GM18520 (cell line): ENCODE data around the gene LPGAT1.
"Not testable (repeated sequence)": the region's sequence is repeated elsewhere in the genome, so short reads cannot be mapped to it uniquely, and the experiment has no call there.

ENCODE experiments used
- ATAC-seq: cut with Tn5 transposase; IDR thresholded peaks from one replicate; pipeline ENCODE4 v1.9.1; 2021; ENCODE audit not compliant: unreplicated experiment

The LPGAT1 gene, protein sequence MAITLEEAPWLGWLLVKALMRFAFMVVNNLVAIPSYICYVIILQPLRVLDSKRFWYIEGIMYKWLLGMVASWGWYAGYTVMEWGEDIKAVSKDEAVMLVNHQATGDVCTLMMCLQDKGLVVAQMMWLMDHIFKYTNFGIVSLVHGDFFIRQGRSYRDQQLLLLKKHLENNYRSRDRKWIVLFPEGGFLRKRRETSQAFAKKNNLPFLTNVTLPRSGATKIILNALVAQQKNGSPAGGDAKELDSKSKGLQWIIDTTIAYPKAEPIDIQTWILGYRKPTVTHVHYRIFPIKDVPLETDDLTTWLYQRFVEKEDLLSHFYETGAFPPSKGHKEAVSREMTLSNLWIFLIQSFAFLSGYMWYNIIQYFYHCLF

DNA sequence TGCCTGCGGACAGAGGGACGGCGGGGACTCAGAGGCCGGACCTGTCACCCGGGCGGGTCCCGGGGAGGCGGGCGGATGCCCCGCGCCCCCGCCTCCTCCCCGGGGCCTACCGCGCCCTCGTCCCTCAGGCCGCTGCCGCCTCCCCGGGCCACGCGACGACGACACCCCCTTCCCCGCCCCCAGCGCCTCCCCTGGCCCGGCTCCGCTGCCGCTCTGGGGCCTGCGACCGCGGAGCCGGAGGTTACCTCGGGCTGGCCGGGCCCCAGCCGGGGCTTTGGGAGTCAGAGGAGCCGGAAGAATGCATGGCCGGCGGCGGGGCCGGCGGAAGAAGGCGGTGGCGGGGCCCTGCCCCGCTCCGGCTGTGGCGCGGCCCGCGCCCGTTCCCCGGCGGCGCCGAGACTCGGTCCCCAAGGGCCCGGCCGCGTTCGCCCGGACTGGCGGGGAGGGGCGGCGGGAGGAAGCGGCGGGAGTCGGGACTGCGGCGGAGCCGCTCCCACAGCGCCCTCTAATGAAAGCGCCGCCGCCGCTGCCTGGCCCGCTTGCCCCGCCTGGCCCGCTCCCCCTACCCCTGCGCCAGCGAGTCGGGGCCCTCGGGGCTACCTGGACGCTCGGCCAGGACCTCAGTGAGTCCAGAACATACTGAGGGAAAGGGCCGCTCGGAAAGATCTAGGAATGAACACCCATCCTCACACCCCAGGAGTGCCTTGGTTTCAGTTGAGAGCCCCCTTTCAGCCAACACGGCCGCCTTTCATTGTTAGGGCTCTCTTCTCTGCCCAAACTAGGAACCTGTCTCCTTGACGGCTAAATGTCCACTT lies at the start of gene LPGAT1:
Gene LPGAT1 (minus strand): TSS at position 436 of the 815 bp plus-strand sequence. CDS start 1,467 bp downstream, outside the sequence.
- peak; percentile 46 for ATAC-seq

DNA sequence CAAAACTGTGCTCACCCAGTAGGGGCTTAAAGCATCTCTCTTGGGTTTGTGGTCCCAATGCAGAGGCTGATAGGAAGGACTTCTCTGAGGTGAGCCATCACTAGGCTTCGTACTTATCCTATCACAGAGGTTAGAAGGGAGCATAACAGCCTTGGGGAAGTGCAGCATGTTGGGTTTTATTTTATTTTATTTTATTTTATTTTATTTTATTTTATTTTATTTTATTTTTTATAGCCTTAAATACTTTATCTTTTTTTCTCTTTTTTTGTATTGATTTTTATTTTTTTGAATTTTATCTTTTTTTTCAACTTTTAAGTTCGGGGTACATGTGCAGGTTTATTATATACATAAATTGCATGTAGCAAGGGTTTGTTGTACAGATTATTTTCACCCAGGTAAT lies 48.9 kb upstream of the LPGAT1 start:
- no peak for ATAC-seq

DNA sequence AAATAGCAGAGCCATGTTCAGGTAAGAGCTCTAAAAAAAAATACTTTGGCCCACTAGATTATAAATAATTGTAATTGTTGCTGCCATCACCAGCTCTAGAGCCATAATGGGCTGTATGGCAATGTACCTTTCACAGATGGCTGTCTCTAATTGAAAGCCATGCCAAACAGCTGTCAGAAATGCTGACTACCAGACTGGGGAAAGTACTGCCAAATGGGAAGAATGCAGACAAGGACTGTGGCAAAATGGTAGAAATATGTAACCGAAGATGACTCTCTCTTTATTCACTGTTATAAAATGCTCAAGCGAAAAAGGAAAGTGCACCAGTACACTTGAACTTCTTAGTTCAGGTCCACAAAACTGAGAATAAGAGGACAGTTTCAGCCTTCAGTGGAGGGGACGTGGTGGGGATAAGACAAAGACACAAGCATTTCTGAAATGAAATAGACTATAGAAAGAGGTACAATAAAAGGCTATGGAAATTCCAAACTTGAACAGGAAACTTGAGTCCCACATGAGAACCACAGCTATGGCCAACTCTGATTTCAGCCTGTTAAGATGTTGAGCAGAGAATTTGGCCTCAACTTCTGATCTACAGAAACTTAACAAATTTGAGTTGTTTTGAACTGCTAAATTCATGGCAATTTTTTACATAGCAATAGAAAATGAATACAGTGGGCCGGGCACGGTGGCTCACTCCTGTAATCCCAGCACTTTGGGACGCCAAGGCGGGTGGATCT lies 46.5 kb upstream of the LPGAT1 start:
- ATAC-seq: no peak

DNA sequence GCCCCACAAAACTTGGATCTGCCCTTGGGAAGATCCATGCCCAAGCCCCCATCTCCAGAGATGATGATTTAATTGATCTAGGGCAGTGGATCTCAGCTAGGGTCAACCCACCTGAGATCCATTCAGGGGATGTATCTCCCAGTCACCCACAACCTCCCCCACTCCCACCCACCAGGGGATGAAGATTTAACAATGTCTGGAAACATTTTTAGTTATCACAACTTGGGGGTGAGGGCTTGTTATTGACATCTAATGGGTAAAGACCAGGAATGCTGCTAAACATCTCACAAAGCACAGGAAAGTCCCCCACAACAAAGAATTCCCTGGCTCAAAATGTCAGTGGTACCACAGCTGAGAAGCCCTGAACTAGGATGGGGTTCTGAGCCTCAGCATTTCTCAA lies 45.0 kb upstream of the LPGAT1 start:
- ATAC-seq: no peak

DNA sequence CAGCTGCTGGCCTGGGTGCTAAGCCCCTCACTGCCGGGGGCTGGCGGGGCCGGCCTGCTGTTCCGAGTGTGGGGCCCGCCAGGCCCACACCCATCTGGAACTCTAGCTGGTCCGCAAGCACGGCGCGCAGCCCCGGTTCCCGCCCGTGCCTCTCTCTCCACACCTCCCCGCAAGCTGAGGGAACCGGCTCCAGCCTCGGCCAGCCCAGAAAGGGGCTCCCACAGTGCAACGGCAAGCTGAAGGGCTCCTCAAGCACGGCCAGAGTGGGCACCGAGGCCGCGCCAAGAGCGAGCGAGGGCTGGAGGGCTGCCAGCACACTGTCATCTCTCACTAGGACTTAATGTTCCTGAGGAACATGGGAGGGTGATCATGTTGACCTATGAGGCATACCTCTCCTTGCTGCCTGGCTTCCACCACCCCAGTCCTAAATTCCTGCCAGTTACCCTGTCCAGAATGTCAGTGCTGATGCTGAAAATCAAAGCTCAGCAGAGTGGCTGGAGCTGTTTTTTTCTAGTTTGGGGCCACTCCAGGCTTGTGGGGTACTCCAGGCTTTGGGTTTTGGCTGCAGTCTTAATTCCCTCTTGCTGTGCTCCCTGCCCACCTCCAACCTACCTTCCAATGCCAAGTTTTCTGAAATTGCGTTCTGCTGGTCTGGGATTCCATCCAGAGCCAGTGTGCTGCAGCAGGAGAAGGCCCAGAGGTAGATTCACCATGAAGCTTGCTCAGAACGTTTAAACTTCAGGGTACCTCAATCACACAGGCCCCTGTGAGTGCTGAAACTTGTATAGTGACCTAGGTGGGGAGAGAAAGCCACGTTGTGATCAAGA lies 44.2 kb upstream of the LPGAT1 start:
- no peak for ATAC-seq

DNA sequence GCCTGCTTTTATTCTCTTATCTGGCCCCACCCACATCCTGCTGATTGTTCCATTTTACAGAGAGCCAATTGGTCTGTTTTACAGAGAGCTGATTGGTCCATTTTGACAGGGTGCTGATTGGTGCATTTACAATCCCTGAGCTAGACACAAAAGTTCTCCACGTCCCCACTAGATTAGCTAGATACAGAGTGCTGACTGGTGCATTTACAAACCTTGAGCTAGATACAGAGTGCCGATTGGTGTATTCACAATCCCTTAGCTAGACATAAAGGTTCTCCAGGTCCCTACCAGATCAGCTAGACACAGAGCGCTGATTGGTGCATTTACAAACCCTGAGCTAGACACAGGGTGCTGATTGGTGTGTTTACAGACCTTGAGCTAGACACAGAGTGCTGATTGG lies 43.2 kb upstream of the LPGAT1 start:
- ATAC-seq: not testable (repeated sequence)

DNA sequence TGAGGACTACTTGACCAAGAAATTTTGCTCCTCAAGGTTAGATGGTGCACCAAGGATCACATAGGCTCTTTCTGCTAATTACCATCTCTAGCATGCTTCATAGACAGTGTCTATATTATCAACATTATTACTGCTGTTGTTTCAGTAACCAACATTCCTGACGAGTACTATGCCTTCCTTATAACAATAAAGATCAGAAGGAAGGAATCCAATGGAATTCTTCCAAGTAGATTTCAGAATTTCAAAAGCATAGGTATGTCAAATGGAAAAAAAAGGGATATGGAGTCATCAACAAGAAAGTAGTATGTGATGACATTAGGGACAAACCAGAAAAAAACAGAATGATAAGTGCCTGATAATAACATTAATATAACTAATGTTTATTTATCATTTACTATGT lies 39.6 kb upstream of the LPGAT1 start:
- no peak for ATAC-seq

DNA sequence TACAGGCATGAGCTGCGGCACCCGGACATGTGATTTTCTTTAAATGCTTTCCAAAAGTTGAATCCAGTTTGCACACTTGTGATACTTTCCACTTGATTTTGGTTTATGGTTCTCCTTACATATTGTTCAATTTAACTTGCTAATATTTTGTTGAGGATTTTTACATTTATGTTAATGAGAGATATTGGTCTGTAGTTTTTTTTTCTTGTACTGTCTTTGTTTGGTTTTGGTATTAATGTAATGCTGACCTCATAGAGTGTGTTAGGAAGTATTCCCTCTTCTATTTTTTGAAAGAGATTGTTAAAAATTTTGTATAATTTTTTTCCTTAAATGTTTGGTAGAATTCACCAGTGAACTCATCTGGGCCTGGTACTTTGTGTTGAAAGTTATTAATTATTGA lies 34.6 kb upstream of the LPGAT1 start:
- no peak for ATAC-seq

DNA sequence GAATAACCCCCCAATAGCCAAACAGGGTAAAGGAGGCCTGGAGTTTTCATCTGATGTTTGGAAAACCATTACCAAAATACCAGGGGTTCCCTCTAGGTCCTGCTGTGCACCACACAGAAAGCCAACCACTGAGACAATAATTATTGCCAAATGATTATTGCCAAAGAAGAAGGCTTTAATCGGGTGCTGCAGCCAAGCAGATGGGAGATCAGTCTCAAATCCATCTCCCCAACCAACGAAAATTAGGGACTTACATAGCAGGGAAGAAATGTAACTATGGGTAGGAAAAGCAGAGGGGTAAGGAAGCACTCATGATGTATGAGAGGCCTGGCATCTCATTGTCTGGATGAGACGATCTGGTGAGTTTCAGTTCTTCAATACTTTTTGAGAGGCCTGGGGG lies 28.8 kb upstream of the LPGAT1 start:
- ATAC-seq: no peak

DNA sequence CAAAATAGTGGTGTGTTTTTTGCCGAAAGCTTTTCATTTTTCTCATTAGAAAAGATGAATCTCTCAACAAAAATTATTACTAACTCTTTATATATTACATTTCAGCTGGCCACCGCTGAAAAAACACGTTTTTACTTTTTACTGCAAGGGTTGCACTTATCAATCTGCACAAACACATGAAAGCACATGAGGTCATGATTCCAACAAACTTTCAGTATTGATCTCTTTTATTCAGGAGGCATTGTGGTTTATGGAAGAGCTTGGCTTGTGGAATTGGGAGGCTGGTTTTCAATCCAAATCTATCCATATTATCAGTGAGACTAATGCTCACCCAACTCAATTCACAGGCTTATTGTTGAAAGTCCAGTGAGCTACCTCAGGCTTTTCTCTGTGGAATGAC lies 20.6 kb upstream of the LPGAT1 start:
- ATAC-seq: no peak

DNA sequence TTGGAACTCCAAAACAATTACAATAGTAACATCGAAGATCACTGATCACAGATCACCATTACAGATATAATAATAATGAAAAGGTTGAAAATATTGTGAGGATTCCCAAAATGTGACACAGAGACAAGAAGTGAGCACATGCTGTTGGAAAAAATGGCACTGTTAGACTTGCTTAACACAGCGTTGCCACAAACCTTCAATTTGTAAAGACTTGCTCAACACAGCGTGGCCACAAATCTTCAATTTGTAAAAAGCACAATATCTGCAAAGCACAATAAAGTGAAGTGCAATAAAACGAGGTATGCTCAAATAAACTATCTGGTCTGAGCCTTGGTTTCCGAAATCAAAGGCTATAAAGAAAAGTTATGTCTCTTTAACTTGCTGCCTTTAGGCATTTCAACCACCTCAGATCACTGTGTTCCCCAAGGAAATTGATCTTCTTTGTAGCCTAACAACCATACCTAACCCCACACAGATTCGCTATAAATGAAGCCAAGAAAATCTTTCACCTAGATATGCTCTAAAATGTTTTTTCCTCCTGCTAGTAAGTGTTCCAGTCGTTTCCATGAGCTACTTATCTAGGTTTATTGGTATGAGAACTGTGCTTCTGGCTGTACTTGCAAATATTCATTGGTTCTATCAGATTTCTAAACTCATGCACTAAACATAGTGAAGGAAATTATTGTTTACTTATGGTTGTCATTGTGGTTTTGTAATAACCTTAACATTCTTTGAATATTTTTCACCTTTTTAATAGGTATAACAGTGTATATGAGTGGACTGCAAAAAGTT lies 13.1 kb upstream of the LPGAT1 start:
- no peak for ATAC-seq

DNA sequence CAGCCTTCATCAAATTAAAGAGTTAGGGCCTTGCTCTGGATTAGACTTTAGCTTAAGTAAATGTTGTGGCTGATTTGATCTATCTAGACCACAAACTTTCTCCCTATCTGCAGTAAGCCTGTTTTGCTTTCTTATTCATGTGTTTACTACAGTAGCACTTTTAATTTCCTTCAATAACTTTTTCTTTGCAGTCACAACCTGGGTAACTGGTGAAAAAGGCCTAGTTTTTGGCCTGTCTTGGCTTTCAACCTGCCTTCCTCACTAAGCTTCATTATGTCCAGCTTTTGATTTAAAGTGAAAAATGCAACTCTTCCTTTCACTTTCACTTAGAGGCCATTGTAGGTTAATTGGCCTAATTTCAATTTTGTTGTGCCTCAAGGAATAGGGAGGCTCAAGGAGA lies 12.5 kb upstream of the LPGAT1 start:
- no peak for ATAC-seq

DNA sequence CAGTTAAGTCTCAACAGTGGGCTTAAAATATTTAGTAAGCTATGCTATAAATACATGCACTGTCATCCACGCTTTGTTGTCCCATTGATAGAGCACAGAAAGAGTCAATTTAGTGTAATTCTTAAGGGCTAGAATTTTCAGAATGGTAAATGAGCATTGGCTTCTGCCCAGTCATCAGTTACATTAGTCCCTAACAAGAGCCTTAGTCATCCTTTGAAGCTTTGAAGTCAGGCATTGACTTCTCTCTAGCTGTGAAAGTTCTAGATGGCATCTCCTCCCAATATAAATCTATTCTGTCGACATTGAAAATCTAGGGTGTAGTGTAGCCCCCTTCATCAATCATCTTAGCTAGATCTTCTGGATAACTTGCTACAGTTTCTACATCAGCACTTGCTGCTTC lies 12.0 kb upstream of the LPGAT1 start:
- ATAC-seq: no peak

DNA sequence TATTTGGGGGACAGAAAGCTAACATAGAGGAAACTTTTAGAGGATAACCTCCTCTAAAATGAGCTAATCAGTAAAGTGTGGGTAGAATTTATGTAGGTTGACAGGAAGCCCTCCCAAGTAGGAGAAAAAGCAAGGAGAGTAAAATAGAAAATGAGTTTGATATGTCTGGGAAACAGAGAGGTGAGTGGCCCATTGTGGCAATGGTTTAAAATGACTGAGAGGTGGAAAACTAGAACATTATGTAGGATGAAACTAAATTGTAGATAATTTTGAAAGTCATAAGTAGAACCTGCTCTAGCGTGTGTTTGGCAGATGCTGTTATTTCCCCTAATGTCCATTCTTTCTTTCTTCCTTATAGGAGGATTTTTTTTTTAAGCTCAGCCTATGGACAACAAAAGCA lies 8.5 kb upstream of the LPGAT1 start:
- ATAC-seq: no peak

DNA sequence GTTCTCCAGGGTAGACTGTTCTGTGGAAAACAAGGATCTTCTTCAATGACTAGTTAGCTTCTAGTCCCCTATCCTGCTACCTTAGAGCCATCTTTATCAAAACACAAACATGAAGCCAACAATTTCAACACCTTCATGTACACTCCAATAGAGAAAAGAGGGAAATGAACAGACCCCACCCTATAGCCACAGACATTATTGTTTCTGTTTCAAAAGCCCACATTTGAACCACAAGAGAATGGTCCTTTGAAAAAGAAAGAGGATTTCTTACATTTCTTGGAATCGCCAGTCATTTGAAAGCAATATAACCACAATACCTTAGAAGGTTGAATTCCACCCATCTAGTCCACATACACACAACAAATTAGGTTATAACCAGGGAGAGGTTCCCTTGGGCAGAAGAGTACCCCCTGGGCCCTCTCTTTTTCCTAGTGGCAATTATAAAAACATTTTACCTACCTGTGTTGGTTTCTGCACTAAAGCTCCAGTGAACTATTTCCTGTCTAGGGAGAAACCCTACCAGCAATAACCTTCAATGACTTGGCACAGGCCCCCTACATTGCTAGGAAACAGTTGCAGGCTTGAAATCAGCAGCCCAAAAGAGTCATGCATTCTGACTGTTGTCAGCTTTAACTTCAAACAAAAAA lies 2.7 kb upstream of the LPGAT1 start:
- no peak for ATAC-seq

DNA sequence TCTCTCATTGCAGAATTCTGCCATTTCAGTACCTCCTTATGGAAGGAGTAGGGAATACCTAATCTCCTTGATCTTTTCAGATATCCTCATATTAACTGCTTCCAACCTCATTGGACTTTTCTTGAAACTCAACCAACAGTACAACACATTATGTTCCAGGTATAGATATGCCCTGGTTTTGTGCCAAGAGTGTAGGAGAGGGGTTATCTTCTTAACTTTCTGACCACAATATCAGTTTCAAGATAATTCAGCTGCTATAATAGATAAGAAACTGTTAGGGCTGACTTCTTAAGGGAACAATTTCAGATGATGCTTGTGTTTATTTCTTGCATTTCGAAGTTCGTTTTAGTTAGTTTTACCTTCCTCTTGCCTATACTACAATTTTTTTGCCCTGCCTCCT lies 2.1 kb upstream of the LPGAT1 start:
- no peak for ATAC-seq

DNA sequence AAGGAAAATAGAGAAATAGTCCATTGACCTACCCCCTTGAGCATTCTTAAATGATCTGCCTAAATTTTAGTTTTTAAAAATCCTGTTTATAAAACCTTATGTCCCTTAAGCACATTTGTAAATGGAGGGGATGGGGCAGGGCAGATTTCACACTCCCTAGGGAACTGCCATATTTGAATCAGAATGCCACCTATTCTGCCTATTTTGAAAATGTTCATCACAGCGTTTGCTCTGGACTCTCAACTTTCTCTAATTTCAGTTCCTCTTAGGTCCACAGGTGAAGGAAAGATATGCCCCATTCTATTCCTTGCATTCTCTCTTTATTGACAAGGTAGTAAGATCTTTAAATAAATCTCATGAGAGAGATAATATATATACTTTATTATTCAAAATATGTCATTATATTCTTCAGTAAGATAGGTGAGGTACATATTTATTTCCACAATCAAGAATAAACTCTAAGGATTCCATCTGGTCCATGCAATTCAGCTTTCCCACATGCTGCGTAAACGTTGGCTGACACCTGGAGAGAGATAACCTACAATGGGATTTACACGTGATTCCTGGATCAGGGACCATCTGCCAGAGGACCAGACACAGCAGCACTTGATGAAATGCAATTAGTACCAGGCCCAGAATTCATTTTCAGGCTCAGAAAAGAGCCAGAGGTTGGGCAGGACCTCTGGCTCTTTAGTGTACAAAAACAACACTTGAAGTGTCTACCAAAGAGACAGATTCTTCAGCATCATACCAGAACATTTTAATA lies 1.2 kb upstream of the LPGAT1 start:
- no peak for ATAC-seq

DNA sequence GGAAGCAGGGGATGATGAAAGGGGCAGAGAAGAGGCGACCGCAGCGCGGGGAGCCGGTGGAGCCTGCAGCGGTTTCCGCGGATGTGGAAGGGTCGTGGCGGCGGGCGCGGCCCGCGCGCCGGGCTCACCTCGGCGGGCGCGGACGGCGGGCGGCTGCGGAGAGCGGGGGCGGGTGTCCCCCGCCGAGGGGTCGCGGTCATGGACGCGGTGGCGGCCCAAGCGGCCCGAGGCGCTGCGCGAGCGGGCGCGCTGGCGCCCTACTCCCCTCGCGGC lies 572 bp downstream of the LPGAT1 start:
- ATAC-seq: no peak
